ENCODE data around the gene ATP8A2.

The ATP8A2 gene

GRCh38 chr13:25446261-25446660 lies 74.5 kb downstream of the ATP8A2 start:
- DNase-seq (ENCODE audit: low read depth) = no peak
- TF ChIP-seq MYC (IDR thresholded peaks at IDR 0.05; ENCODE audit: low read depth, low read length) = no peak
- TF ChIP-seq, protein P1, sequence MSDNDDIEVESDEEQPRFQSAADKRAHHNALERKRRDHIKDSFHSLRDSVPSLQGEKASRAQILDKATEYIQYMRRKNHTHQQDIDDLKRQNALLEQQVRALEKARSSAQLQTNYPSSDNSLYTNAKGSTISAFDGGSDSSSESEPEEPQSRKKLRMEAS (IDR thresholded peaks at IDR 0.05; ENCODE audit: low read depth, low read length) = no peak
- TF ChIP-seq POLR2A (IDR thresholded peaks at IDR 0.05; ENCODE audit: extremely low read depth, insufficient read length) = no peak
- no peak for TF ChIP-seq CTCF (IDR thresholded peaks at IDR 0.05; ENCODE audit: low read depth, low read length)
- no peak overlapping the region for H3K4me3 ChIP-seq (ENCODE audit: low read depth, low read length)

DNA sequence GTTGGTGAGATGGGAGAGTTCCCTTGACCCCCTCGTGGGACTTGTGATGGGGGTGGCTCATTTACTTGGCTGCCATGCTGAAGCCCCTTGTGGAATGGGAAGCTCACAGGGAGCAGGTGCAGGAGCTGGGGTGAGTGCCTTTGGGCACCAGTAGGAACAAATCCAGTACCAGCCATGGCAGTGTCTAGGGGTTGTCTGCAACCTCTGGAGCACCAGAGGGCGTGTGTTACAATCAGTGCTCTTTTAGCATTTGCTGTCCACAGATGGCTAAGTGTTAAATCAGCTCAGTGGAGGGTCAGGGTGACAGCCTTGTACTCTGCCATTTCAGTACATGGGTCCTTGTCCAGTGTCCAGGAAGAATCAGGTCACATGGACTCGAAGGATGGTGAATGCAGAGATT lies 75.6 kb downstream of the ATP8A2 start:
- H3K4me3 ChIP-seq (ENCODE audit: low read depth, low read length) = no peak overlapping the region
- no peak for TF ChIP-seq MYC (IDR thresholded peaks at IDR 0.05; ENCODE audit: low read depth, low read length)
- TF ChIP-seq, protein P1 (IDR thresholded peaks at IDR 0.05; ENCODE audit: low read depth, low read length) = no peak
- no peak for TF ChIP-seq CTCF (IDR thresholded peaks at IDR 0.05; ENCODE audit: low read depth, low read length)
- TF ChIP-seq POLR2A (IDR thresholded peaks at IDR 0.05; ENCODE audit: extremely low read depth, insufficient read length) = no peak
- DNase-seq (ENCODE audit: low read depth) = no peak

DNA sequence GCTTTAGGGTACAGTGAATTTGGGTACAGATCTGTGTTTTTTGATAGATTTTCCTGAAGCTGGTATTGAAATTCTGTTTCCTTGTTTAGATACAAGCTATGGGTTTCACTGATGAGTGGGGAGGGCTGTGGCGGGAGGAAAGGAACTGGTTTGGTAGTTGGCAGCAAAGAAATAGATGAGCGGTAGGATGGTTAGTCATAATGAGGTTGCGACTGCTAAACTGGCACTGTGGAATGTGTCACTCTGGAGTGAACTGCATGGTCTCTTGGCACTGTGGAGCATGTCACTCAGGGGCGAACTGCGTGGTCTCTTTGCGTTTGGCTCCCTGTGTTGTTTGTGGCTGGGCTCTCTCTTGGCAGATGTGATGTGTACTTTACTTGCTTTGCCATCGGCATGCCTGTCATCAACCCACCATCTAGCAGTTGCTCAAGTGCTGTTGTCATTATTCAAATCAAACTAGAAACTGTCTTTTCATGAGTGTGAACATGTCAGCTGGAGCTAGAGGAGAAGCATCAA lies 82.1 kb downstream of the ATP8A2 start:
- no peak for DNase-seq (ENCODE audit: low read depth)
- TF ChIP-seq POLR2A (IDR thresholded peaks at IDR 0.05; ENCODE audit: extremely low read depth, insufficient read length) (no peak), CTCF (IDR thresholded peaks at IDR 0.05; ENCODE audit: low read depth, low read length) (no peak), MYC (IDR thresholded peaks at IDR 0.05; ENCODE audit: low read depth, low read length) (no peak)
- TF ChIP-seq, protein P1 (IDR thresholded peaks at IDR 0.05; ENCODE audit: low read depth, low read length) = no peak
- no peak overlapping the region for H3K4me3 ChIP-seq (ENCODE audit: low read depth, low read length)

DNA sequence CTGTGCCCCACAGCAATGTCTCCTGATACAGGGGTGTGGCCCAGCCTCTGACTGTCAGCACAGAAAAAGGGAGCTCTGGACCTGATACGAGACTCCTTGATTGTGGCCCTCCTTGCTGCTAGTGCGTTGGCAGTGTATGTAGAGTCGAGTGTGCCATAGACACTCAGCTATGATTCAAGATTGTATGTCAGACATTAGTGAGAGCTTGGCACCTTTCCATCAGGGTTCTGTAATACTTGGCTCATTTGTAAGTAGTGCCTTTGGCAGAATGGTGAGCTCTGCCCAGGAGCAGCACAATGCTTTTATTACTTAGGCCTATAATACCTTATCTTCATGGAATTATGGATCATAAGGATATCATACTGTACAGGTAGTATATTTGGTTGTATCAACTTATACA lies 83.4 kb downstream of the ATP8A2 start:
- DNase-seq (ENCODE audit: low read depth) = no peak
- H3K4me3 ChIP-seq (ENCODE audit: low read depth, low read length) = no peak overlapping the region
- no peak for TF ChIP-seq MYC (IDR thresholded peaks at IDR 0.05; ENCODE audit: low read depth, low read length)

GRCh38 chr13:25457566-25457965 lies 85.8 kb downstream of the ATP8A2 start:
- no peak for DNase-seq (ENCODE audit: low read depth)
- TF ChIP-seq, protein P1 (IDR thresholded peaks at IDR 0.05; ENCODE audit: low read depth, low read length) = no peak
- TF ChIP-seq CTCF (IDR thresholded peaks at IDR 0.05; ENCODE audit: low read depth, low read length) (no peak), POLR2A (IDR thresholded peaks at IDR 0.05; ENCODE audit: extremely low read depth, insufficient read length) (no peak), MYC (IDR thresholded peaks at IDR 0.05; ENCODE audit: low read depth, low read length) (no peak)
- H3K4me3 ChIP-seq (ENCODE audit: low read depth, low read length) = no peak overlapping the region

DNA sequence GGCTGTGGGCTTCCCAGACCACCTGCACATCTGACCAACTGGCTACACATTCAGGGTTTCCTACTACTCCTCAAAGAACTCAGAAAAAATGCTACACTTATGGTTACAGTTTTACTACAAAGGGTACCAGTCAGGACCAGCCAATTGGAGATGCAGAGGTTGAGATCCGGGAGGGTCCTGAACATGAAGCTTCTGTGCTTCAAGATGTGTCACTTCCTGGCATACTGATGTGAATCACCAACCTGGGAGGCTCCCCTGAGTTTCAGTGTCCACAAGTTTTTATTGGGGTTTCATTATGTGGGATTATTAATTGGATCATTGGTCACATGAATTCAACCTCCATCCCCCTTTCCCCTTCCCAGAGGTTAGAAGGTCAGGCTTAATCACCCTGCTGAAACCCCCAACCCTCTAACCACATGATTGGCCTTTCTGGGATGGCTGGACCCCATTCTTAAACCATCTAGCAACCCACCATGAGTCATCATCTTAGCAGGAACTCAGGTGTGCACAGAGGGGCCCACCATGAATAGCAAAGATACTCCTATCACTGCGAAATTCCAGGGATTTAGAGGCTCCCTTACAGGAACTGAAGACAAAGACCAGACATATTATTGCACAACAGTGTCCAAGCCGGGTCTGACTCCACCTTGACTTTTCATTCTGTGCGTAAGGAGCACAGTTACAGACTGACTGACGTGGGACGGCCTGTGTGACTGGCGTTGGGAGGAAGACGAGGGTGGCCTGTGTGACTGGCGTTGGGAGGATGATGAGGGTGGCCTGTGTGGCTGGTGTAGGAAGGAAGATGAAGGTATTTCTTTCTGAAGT lies 90.7 kb downstream of the ATP8A2 start:
- TF ChIP-seq, protein P1 (IDR thresholded peaks at IDR 0.05; ENCODE audit: low read depth, low read length) = no peak
- no peak for TF ChIP-seq CTCF (IDR thresholded peaks at IDR 0.05; ENCODE audit: low read depth, low read length)
- no peak overlapping the region for H3K4me3 ChIP-seq (ENCODE audit: low read depth, low read length)
- no peak for DNase-seq (ENCODE audit: low read depth)

Measured in NB4 (cell line).